RWPE1 (cell line): ENCODE measurements around the gene ATIC.

Source experiments
- CTCF ChIA-PET: fragments of 350-600 bp; sonication (Branson Sonifier 250); formaldehyde crosslinking; extraction: SDS; loops from one replicate; lab custom pipeline; 2021; lab: Yijun Ruan, JAX
- POLR2A ChIA-PET: fragments of 400-600 bp; formaldehyde crosslinking; extraction: SDS; loops from one replicate; lab custom pipeline; 2020; ENCODE audit warnings: antibody characterized with exemption; ENCODE audit not compliant: low non-redundant PET; lab: Yijun Ruan, JAX
- DNase-seq: peaks from one replicate; pipeline ENCODE4 v3.0.0; 2012; ENCODE audit warnings: low spot score
- H3K27ac ChIP-seq: fragments of 450-650 bp; 2 replicates; pipeline ENCODE4 v1.5.1; 2017
- TF ChIP-seq, protein P1 (sequence below): fragments of 450-650 bp; conservative IDR thresholded peaks from 2 replicates; pipeline ENCODE4 v1.5.1; 2017; ENCODE audit warnings: low read depth, mild to moderate bottlenecking

Gene ATIC

GRCh38 chr2:215338883-215339679 is 27.2 kb downstream of the ATIC start:
- no peak overlapping the region for H3K27ac ChIP-seq
- CTCF ChIA-PET = interaction anchor here (0.6 to 0.7 kb wide), 2 partner anchors 593 to 878 kb away, joined by 3 read pairs; no protein-coding TSS in a partner anchor
- no peak for DNase-seq
- POLR2A ChIA-PET = no interaction called here
- TF ChIP-seq, protein P1, sequence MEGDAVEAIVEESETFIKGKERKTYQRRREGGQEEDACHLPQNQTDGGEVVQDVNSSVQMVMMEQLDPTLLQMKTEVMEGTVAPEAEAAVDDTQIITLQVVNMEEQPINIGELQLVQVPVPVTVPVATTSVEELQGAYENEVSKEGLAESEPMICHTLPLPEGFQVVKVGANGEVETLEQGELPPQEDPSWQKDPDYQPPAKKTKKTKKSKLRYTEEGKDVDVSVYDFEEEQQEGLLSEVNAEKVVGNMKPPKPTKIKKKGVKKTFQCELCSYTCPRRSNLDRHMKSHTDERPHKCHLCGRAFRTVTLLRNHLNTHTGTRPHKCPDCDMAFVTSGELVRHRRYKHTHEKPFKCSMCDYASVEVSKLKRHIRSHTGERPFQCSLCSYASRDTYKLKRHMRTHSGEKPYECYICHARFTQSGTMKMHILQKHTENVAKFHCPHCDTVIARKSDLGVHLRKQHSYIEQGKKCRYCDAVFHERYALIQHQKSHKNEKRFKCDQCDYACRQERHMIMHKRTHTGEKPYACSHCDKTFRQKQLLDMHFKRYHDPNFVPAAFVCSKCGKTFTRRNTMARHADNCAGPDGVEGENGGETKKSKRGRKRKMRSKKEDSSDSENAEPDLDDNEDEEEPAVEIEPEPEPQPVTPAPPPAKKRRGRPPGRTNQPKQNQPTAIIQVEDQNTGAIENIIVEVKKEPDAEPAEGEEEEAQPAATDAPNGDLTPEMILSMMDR = no peak

DNA sequence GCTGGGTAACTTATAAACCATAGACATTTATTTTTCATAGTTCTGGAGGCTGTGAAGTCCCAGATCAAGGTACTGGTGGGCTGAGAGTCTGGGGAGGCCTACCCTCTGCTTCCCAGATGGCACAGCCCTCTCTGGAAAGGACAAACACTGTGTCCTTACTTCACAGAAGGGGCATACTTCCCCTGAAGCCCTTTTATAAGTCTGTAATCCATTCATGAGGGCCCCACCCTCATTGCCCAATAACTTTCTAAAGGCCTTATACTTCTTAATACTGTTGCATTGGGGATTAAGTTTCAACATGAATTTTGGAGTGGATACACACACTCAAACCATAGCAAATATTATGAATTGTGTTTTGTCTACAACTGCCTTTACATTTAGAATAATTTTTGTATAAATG is 36.0 kb downstream of the ATIC start:
- H3K27ac ChIP-seq = no peak overlapping the region
- CTCF ChIA-PET = interaction anchor here (0.6 kb wide), 1 partner anchor 302 kb away, joined by 4 read pairs; no protein-coding TSS in a partner anchor
- no peak for DNase-seq
- POLR2A ChIA-PET = no interaction called here
- TF ChIP-seq, protein P1 = no peak

GRCh38 chr2:215352602-215353001 is 40.7 kb downstream of the ATIC start:
- TF ChIP-seq, protein P1 = no peak
- no peak for DNase-seq
- POLR2A ChIA-PET = no interaction called here
- CTCF ChIA-PET = no interaction called here
- no peak overlapping the region for H3K27ac ChIP-seq

- no peak for DNase-seq
- POLR2A ChIA-PET = interaction anchor here (0.6 kb wide), 1 partner anchor 43 kb away, joined by 3 read pairs; the partner anchor contains the start of gene ATIC
- CTCF ChIA-PET = no interaction called here
- no peak overlapping the region for H3K27ac ChIP-seq
- TF ChIP-seq, protein P1 = no peak
Observed at GRCh38 chr2:215354771-215355695, 43.2 kb downstream of the ATIC start.

DNA sequence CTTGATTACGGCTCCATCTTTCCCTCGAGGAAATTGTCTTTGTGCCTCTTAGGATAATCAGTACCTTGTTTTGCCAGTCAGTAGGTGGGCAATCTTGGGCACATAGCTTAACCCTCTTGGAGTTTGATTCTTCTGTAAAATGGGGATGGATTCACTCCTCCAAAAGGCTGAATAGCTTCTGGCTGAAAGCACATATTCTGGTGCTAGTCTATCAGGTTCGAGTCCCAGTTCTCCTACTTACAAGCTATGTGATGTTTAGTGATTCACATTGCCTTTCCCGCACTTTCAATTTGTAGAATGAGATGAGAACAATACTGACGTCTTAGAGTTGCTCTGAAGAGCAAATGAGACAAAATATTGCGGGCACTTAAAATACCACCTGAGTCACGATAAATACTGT is 43.9 kb downstream of the ATIC start:
- no peak for DNase-seq
- CTCF ChIA-PET = no interaction called here
- H3K27ac ChIP-seq = no peak overlapping the region
- TF ChIP-seq, protein P1 = no peak
- POLR2A ChIA-PET = interaction anchor here (0.5 kb wide), 1 partner anchor 37 kb away, joined by 4 read pairs; no protein-coding TSS in a partner anchor

DNA sequence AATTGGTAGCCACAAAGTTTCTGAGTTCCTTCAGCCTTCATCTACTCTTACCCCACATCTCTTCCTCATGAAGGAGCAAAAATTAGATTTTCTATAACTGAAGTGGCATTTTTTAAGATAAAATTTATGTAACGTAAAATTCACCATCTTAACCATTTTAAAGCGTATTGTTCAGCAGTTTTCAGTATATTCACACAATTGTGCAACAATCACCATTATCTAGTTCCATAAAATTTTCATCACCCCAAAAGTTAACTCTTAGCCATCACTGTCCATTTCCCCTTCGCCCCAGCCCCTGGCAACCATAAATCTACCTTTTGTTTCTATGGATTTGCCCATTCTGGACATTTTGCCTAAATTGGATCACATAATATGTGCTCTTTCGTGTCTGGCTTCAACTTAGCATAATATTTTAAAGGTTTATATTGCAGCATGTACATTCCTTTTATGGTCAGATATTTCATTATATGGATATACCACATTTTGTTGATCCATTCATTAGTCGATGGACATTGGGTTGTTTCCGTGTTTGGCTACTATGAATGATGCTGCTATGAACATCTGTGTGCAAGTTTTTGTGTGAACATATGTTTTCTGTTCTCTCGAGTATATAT is 44.6 kb downstream of the ATIC start:
- CTCF ChIA-PET = no interaction called here
- POLR2A ChIA-PET = interaction anchor here (0.5 kb wide), 1 partner anchor 37 kb away, joined by 4 read pairs; no protein-coding TSS in a partner anchor
- DNase-seq = no peak
- no peak overlapping the region for H3K27ac ChIP-seq
- TF ChIP-seq, protein P1 = no peak
